GM12878 (cell line): ENCODE measurements around the gene ST8SIA1. TPM values are rescaled to one million over a fixed set of nuclear protein-coding genes. Genes with fewer than 3 reads are reported as not detected.

Experiments
- ATAC-seq: fragments of 200-7000 bp; cut with Tn5 transposase; 3 replicates; pipeline ENCODE4 v1.9.1; 2020; ENCODE audit warnings: mild to moderate bottlenecking, moderate library complexity
- BruUV-seq: library from RNA; stranded (reverse); fragments of 400-500 nt; replicated peaks from 2 replicates; lab custom pipeline; 2021; lab: Mats Ljungman, UMichigan
- CTCF ChIA-PET: fragments of 300-600 bp; sonication (Branson Sonifier 250); formaldehyde crosslinking; extraction: SDS; loops from one replicate; lab custom pipeline; 2021; ENCODE audit warnings: inconsistent platforms; lab: Yijun Ruan, JAX
- POLR2A ChIA-PET: fragments of 350-600 bp; formaldehyde crosslinking; extraction: SDS; loops from one replicate; lab custom pipeline; 2021; ENCODE audit warnings: inconsistent platforms; lab: Charles Lee
- RAD21 ChIA-PET: fragments of 300-600 bp; sonication (Branson Sonifier 250); formaldehyde crosslinking; loops from one replicate; lab custom pipeline; 2023; ENCODE audit warnings: antibody characterized with exemption; ENCODE audit not compliant: unreplicated experiment; lab: Charles Lee
- SMC1A ChIA-PET: fragments of 300-600 bp; sonication (Branson Sonifier 250); formaldehyde crosslinking; loops from one replicate; lab custom pipeline; 2023; ENCODE audit not compliant: unreplicated experiment, uncharacterized antibody; lab: Charles Lee
- DNase-seq: peaks from one replicate; pipeline ENCODE4 v3.0.0-alpha.2; 2011; ENCODE audit warnings: low read depth, low spot score
- FAIRE-seq: peaks from 3 replicates; lab custom pipeline; 2011; peaks lifted over from hg19 to GRCh38; lab: Jason Lieb, UNC
- H2AFZ ChIP-seq: 2 replicates; pipeline ENCODE4 v1.6.0; 2011; ENCODE audit warnings: low read depth, low read length, control low read depth; ENCODE audit not compliant: control insufficient read depth
- H3K27ac ChIP-seq: 2 replicates; pipeline ENCODE4 v1.5.1; 2011; ENCODE audit warnings: control low read depth; ENCODE audit not compliant: control insufficient read depth, insufficient read depth
- H3K27me3 ChIP-seq, 2 experiments: replicated peaks in 1 of 2; 2 replicates each; pipeline versions ENCODE4 v1.6.0 to v1.6.1; 2011; ENCODE audit warnings: low read length in 1 of 2; ENCODE audit not compliant: control insufficient read depth in 2 of 2, insufficient read depth in 2 of 2
- H3K36me3 ChIP-seq, 2 experiments: 2 replicates each; pipeline ENCODE4 v1.5.1; 2011; ENCODE audit warnings: low read length in 1 of 2; ENCODE audit not compliant: control insufficient read depth in 2 of 2, insufficient read depth in 2 of 2
- H3K4me1 ChIP-seq: 2 replicates; pipeline ENCODE4 v1.6.1; 2011; ENCODE audit warnings: mild to moderate bottlenecking, low read length, moderate library complexity, mixed read lengths; ENCODE audit not compliant: control insufficient read depth, insufficient read depth
- H3K4me2 ChIP-seq: 2 replicates; pipeline ENCODE4 v1.6.0; 2011; ENCODE audit warnings: control low read depth; ENCODE audit not compliant: control insufficient read depth, insufficient read depth
- H3K4me3 ChIP-seq: fragments of 200-600 bp; sonication (generic); 2 replicates; pipeline ENCODE4 v1.5.1; 2016
- H3K79me2 ChIP-seq: 2 replicates; pipeline ENCODE4 v1.6.0; 2011; ENCODE audit warnings: low read length; ENCODE audit not compliant: control insufficient read depth, insufficient read depth
- H3K9ac ChIP-seq: 2 replicates; pipeline ENCODE4 v1.8.0; 2011; ENCODE audit warnings: low read length, control low read depth, mixed read lengths; ENCODE audit not compliant: control insufficient read depth, insufficient read depth
- H3K9me3 ChIP-seq: replicated peaks from 3 replicates; pipeline ENCODE4 v1.5.1; 2011; ENCODE audit warnings: mild to moderate bottlenecking, low read length; ENCODE audit not compliant: control insufficient read depth, insufficient read depth
- H4K20me1 ChIP-seq: 2 replicates; pipeline ENCODE4 v1.6.0; 2011; ENCODE audit not compliant: control insufficient read depth, insufficient read depth
- FOS ChIP-seq: IDR thresholded peaks from 3 replicates; pipeline ENCODE4 v1.6.1; 2011; ENCODE audit warnings: borderline replicate concordance; ENCODE audit not compliant: insufficient read length; ENCODE audit errors: extremely low read depth
- JUNB ChIP-seq: IDR thresholded peaks from 2 replicates; pipeline ENCODE4 v1.6.1; 2016; ENCODE audit warnings: antibody characterized with exemption, mild to moderate bottlenecking
- KDM1A ChIP-seq: fragments of 200-600 bp; sonication (generic); IDR thresholded peaks from 2 replicates; pipeline ENCODE4 v1.6.1; 2016; ENCODE audit warnings: borderline replicate concordance
- NBN ChIP-seq: fragments of 450-650 bp; IDR thresholded peaks from 2 replicates; pipeline ENCODE4 v1.6.1; 2016
- PML ChIP-seq: IDR thresholded peaks from 2 replicates; pipeline ENCODE4 v1.6.1; 2012; ENCODE audit warnings: low read length, inconsistent platforms
- RAD51 ChIP-seq: fragments of 450-650 bp; IDR thresholded peaks from 2 replicates; pipeline ENCODE4 v1.6.1; 2016; ENCODE audit warnings: moderate library complexity, mild to moderate bottlenecking, inconsistent platforms
- SREBF1 ChIP-seq: IDR thresholded peaks from 2 replicates; pipeline ENCODE4 v1.6.1; 2012; ENCODE audit warnings: mild to moderate bottlenecking, low read length
- TARDBP ChIP-seq: IDR thresholded peaks from 2 replicates; pipeline ENCODE4 v1.6.1; 2016; ENCODE audit warnings: borderline replicate concordance
- TCF12 ChIP-seq: IDR thresholded peaks from 2 replicates; pipeline ENCODE4 v1.6.1; 2011; ENCODE audit warnings: low read depth, mild to moderate bottlenecking, low read length
- WGBS: methylation state at CpG from one replicate; pipeline ENCODE4 v1.1.6; 2016; ENCODE audit warnings: low lambda C conversion rate; ENCODE audit not compliant: insufficient replicate concordance, insufficient coverage; ENCODE audit errors: missing lambda C conversion rate; 5-methylcytosine and 5-hydroxymethylcytosine counted together
- in situ Hi-C: fragments of 300-500 bp; cut with MboI; formaldehyde crosslinking; loops from 9 replicates; pipeline ENCODE4 v1.14.3; 2018; ENCODE audit warnings: mixed read lengths
- intact Hi-C: fragments of 100-400 bp; cut with micrococcal nuclease; formaldehyde crosslinking; loops from one replicate; pipeline ENCODE4 v1.14.2; 2022; ENCODE audit not compliant: unreplicated experiment
- polyA plus RNA-seq, 11 experiments: library from polyadenylated mRNA; depleted of rRNA in 4 of 11; unstranded in 6 of 11; stranded (reverse) in 5 of 11; fragments of >200 nt; fragmentation: Nextera tagmentation in 4 of 11; fragmentation: Illumina TruSeq in 1 of 11; extraction: Ambion mirVana in 4 of 11; extraction: Trizol in 1 of 11; gene quantifications; 1 replicate in 1 of 11; 2 replicates in 10 of 11; pipeline versions ENCODE4 v1.2.1 to v1.2.3, GENCODE V29; 2011 to 2016; ENCODE audit warnings: inconsistent platforms in 2 of 11, missing spikeins in 2 of 11, low read depth in 1 of 11
- total RNA-seq, 4 experiments: library from RNA; depleted of rRNA in 3 of 4; stranded (reverse); fragments of >200 nt in 3 of 4; fragmentation: Illumina TruSeq in 1 of 4; extraction: Trizol in 1 of 4; gene quantifications; 2 replicates each; pipeline versions ENCODE4 v1.2.1 to v1.2.3, GENCODE V29; 2013 to 2021
- TF ChIP-seq, protein P1 (sequence below): IDR thresholded peaks from 2 replicates; pipeline ENCODE4 v1.6.1; 2012; ENCODE audit warnings: low read length, inconsistent platforms
- TF ChIP-seq, protein P2 (sequence below): fragments of 450-650 bp; IDR thresholded peaks from 2 replicates; pipeline ENCODE4 v1.6.1; 2017; ENCODE audit warnings: borderline replicate concordance

The ST8SIA1 gene
- total and polyA plus RNA-seq, 10 of the 15 experiments (the other 5 are each of a cell fraction or from before 2014, with no cell fraction given), result 0.23 to 0.35 (median 0.23) TPM; not detected in 7

GRCh38 chr12:22276313-22276712 is 58.2 kb downstream of the ST8SIA1 start:
- FAIRE-seq (no peak), DNase-seq (no peak), ATAC-seq (no peak)
- no TSS peak for BruUV-seq
- no peaks in the 10 kb centered on the region; a peak in 1 of 4 replicates for H3K27me3 ChIP-seq
- no peaks in the 10 kb centered on the region for H3K9me3 ChIP-seq
- H3K9ac ChIP-seq, result no peak overlapping the region
- H3K4me3 ChIP-seq, result no peak overlapping the region
- POLR2A ChIA-PET, result no interaction called here
- RAD21 ChIA-PET, result no interaction called here
- no peaks in the 10 kb centered on the region for H3K36me3 ChIP-seq
- SMC1A ChIA-PET, result no interaction called here
- 0% methylated on average over 5 of the region's 5 CpGs for WGBS
- in situ Hi-C loops (no loop called here), intact Hi-C loops (no loop called here)
- CTCF ChIA-PET, result no interaction called here
- no peaks in the 10 kb centered on the region for H4K20me1 ChIP-seq
- H3K27ac ChIP-seq, result no peak overlapping the region
- H3K4me1 ChIP-seq, result no peaks in the 10 kb centered on the region
- no peak for TF ChIP-seq SREBF1
- no peak for TF ChIP-seq KDM1A
- TF ChIP-seq PML, result no peak
- TF ChIP-seq NBN, result no peak
- TF ChIP-seq FOS, result no peak
- TF ChIP-seq, protein P1, sequence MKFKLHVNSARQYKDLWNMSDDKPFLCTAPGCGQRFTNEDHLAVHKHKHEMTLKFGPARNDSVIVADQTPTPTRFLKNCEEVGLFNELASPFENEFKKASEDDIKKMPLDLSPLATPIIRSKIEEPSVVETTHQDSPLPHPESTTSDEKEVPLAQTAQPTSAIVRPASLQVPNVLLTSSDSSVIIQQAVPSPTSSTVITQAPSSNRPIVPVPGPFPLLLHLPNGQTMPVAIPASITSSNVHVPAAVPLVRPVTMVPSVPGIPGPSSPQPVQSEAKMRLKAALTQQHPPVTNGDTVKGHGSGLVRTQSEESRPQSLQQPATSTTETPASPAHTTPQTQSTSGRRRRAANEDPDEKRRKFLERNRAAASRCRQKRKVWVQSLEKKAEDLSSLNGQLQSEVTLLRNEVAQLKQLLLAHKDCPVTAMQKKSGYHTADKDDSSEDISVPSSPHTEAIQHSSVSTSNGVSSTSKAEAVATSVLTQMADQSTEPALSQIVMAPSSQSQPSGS, result no peak
- TF ChIP-seq TCF12, result no peak
- TF ChIP-seq, protein P2, sequence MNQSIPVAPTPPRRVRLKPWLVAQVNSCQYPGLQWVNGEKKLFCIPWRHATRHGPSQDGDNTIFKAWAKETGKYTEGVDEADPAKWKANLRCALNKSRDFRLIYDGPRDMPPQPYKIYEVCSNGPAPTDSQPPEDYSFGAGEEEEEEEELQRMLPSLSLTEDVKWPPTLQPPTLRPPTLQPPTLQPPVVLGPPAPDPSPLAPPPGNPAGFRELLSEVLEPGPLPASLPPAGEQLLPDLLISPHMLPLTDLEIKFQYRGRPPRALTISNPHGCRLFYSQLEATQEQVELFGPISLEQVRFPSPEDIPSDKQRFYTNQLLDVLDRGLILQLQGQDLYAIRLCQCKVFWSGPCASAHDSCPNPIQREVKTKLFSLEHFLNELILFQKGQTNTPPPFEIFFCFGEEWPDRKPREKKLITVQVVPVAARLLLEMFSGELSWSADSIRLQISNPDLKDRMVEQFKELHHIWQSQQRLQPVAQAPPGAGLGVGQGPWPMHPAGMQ, result no peak
- no peak for TF ChIP-seq TARDBP
- TF ChIP-seq RAD51, result no peak
- no peak for TF ChIP-seq JUNB
- H3K79me2 ChIP-seq, result no peaks in the 10 kb centered on the region
- H2AFZ ChIP-seq, result no peak overlapping the region
- H3K4me2 ChIP-seq, result no peak overlapping the region
